Measurements from ENCODE around the gene PRDM16. TPM values are rescaled to one million over a fixed set of nuclear protein-coding genes. Genes with fewer than 3 reads are reported as not detected.

The PRDM16 gene
- polyA plus RNA-seq, 6 donors from 2014 or later = not detected

GRCh38 chr1:3106216-3106615 is 37.2 kb downstream of the PRDM16 start:
- H3K4me1 Mint-ChIP-seq = no peaks in the 10 kb centered on the region
- H3K27ac Mint-ChIP-seq = no peak overlapping the region
- H3K27me3 Mint-ChIP-seq = peaks cover 0 to 5% (median 0%) of the 10 kb centered on the region in 3 donors
- DNase-seq (no peak), ATAC-seq (ENCODE audit: low read depth in 2 of 2) (no peak)
- H3K9me3 Mint-ChIP-seq = peaks cover 0 to 10% (median 2%) of the 10 kb centered on the region in 7 donors
- H3K4me3 Mint-ChIP-seq = no peak overlapping the region
- no peaks in the 10 kb centered on the region for H3K36me3 Mint-ChIP-seq

DNA sequence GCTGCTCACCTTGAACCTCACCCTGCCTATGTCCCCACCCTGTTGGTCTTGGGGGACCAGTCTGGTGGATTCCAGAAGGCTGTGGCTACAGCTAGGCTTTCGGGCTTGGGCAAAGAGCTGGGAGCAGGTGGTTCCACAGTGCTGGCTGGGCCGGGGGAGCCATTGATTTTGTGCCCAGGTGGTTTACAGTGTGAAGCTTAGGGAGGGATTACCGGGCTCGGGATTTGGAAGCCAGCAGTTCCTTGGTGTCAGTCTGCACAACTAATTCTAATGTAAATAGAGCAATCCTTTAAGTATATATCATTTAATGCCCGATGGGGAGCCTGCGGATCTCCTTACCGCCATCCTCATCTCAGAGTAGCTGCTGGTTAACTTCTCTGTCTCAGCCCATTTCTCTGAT is 38.2 kb downstream of the PRDM16 start:
- H3K4me3 Mint-ChIP-seq = no peak overlapping the region
- DNase-seq = no peak
- ATAC-seq (ENCODE audit: low read depth in 2 of 2) = no peak
- H3K36me3 Mint-ChIP-seq = no peaks in the 10 kb centered on the region
- H3K4me1 Mint-ChIP-seq = no peaks in the 10 kb centered on the region
- H3K27ac Mint-ChIP-seq = no peak overlapping the region
- peaks cover 0 to 5% (median 0%) of the 10 kb centered on the region in 3 donors for H3K27me3 Mint-ChIP-seq
- H3K9me3 Mint-ChIP-seq = peaks cover 0 to 10% (median 2%) of the 10 kb centered on the region in 7 donors

DNA sequence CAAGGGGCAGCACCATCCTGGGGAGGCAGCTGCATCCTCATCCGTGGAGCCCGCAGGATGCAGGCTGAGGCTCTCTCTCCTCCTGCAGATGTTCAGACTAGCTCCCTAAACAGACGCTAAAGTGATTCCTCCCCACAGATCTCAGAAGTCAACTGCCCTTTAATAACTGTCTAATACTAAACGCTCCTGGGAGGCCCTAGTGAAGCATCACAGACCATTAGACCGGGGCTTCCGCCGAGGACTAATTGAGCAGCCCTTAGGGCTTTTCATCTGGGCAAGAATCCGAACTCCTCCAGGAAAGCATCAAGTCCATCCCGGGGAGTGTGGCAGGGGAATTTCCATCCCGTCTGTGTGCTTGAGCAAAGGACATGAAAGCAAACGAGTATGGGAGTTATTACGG is 40.4 kb downstream of the PRDM16 start:
- no peaks in the 10 kb centered on the region for H3K36me3 Mint-ChIP-seq
- no peak overlapping the region for H3K27ac Mint-ChIP-seq
- no peak overlapping the region for H3K4me3 Mint-ChIP-seq
- H3K9me3 Mint-ChIP-seq = peaks cover 0 to 10% (median 2%) of the 10 kb centered on the region in 7 donors
- DNase-seq (no peak), ATAC-seq (ENCODE audit: low read depth in 2 of 2) (no peak)
- H3K27me3 Mint-ChIP-seq = peaks cover 0 to 5% (median 0%) of the 10 kb centered on the region in 3 donors
- H3K4me1 Mint-ChIP-seq = no peaks in the 10 kb centered on the region

- Mint-ChIP-seq H3K9me3 (peaks cover 0 to 10% (median 2%) of the 10 kb centered on the region in 7 donors), H3K27me3 (peaks cover 0 to 5% (median 0%) of the 10 kb centered on the region in 3 donors), H3K4me3 (no peak overlapping the region), H3K27ac (no peak overlapping the region), H3K36me3 (no peaks in the 10 kb centered on the region), H3K4me1 (no peaks in the 10 kb centered on the region)
- DNase-seq (no peak), ATAC-seq (ENCODE audit: low read depth in 2 of 2) (no peak)
These were observed 42.5 kb downstream of the PRDM16 start for GRCh38 chr1:3111348-3112021.

DNA sequence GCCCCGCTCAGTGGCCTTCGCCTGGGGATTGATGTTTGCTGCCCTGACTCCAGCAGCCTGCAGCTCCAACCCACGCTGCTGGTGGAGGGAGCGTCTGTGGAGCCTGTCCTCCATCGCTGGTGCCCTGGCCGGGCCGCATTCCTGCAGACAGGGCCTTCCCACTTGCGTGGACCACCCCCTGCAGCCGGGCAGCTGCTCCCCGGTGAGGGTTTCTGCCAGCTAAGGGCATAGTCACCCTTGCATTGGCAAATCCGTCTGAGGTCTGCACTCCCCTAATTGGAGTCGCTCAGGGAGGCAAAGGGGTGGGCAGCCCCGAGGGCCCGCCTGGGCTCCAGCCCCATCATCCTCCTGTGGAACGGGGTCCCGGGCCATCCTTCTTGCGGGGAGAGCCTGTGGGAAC is 43.5 kb downstream of the PRDM16 start:
- H3K27ac Mint-ChIP-seq = no peak overlapping the region
- peaks cover 0 to 10% (median 2%) of the 10 kb centered on the region in 7 donors for H3K9me3 Mint-ChIP-seq
- no peak for DNase-seq
- H3K4me1 Mint-ChIP-seq = no peaks in the 10 kb centered on the region
- ATAC-seq (ENCODE audit: low read depth in 2 of 2) = no peak
- H3K4me3 Mint-ChIP-seq = no peak overlapping the region
- peaks cover 0 to 5% (median 0%) of the 10 kb centered on the region in 3 donors for H3K27me3 Mint-ChIP-seq
- no peaks in the 10 kb centered on the region for H3K36me3 Mint-ChIP-seq

DNA sequence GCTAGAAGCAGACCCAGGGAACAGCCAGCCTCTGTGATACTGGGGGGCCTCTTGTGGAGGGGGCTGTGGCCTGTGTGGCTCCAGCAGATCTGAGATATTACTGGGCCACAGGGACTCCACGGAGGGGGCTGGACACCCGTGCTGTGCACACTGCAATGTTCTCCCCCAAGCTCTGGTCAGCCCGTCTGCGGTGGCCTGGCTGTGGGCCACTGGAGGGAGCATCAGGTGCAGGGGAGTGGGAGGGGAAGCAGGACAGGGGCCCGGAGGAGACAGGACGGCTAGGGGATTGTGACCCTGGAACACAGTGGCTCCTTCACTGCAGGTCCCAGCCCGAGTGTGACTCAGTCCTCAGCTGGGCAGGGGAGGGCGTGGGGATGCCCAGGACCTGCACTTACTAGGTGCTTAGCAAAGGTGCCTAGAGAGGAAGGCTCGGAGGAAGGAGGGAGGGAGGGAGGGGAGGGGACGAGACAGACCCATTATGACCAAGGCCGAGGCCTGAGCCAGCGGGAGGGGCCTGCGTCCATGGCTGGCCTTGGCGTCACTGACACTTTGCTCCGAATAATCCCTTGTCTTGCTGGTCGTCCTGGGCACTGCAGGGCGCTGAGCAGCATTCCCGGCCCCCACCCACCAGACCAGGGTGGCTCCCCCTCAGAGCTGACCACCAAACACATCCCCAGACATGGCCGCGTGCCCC is 44.2 kb downstream of the PRDM16 start:
- peaks cover 0 to 4% (median 0%) of the 10 kb centered on the region in 7 donors for H3K9me3 Mint-ChIP-seq
- no peaks in the 10 kb centered on the region for H3K36me3 Mint-ChIP-seq
- H3K27ac Mint-ChIP-seq = peak overlapping the region in 1 of 6 donors; percentile 65
- H3K4me1 Mint-ChIP-seq = no peaks in the 10 kb centered on the region
- DNase-seq (no peak), ATAC-seq (ENCODE audit: low read depth in 2 of 2) (no peak)
- peaks cover 0 to 2% (median 0%) of the 10 kb centered on the region in 3 donors for H3K27me3 Mint-ChIP-seq
- H3K4me3 Mint-ChIP-seq = no peak overlapping the region

GRCh38 chr1:3113741-3114056 is 44.7 kb downstream of the PRDM16 start:
- Mint-ChIP-seq H3K4me1 (no peaks in the 10 kb centered on the region), H3K36me3 (no peaks in the 10 kb centered on the region), H3K27ac (no peak overlapping the region), H3K27me3 (no peaks in the 10 kb centered on the region), H3K9me3 (no peaks in the 10 kb centered on the region), H3K4me3 (no peak overlapping the region)
- ATAC-seq (ENCODE audit: low read depth in 2 of 2) (no peak), DNase-seq (no peak)

DNA sequence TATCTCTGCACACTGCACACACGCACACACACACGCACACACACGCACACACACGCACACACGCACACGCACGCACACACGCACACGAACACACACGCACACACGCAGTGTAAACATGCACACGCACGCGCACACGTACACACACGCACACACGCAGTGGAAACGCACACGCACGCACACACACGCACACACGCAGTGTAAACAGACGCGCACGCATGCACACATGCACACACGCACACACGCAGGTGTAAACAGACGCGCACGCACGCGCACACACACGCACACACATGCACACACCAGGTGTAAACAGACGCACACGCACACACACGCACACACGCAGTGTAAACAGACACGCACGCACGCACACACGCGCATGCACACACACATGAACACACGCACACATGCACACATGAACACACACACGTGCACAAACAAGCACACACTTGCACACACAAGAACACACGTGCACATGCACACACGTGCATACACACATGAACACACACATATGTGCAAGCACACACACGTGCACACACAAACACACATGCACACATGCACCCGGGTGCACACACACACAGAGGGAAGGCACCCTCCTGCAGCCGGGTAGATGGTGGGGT is 45.2 kb downstream of the PRDM16 start:
- no peak overlapping the region for H3K4me3 Mint-ChIP-seq
- H3K4me1 Mint-ChIP-seq = no peaks in the 10 kb centered on the region
- H3K27ac Mint-ChIP-seq = no peak overlapping the region
- ATAC-seq (ENCODE audit: low read depth in 2 of 2) (no peak), DNase-seq (no peak)
- no peaks in the 10 kb centered on the region for H3K27me3 Mint-ChIP-seq
- no peaks in the 10 kb centered on the region for H3K9me3 Mint-ChIP-seq
- no peaks in the 10 kb centered on the region for H3K36me3 Mint-ChIP-seq

- no peak overlapping the region for H3K27ac Mint-ChIP-seq
- H3K27me3 Mint-ChIP-seq = no peaks in the 10 kb centered on the region
- no peaks in the 10 kb centered on the region for H3K9me3 Mint-ChIP-seq
- ATAC-seq (ENCODE audit: low read depth in 2 of 2) (no peak), DNase-seq (no peak)
- no peaks in the 10 kb centered on the region for H3K4me1 Mint-ChIP-seq
- H3K4me3 Mint-ChIP-seq = no peak overlapping the region
- H3K36me3 Mint-ChIP-seq = no peaks in the 10 kb centered on the region
These were observed 45.8 kb downstream of the PRDM16 start for GRCh38 chr1:3114846-3115245.

- ATAC-seq (ENCODE audit: low read depth in 2 of 2) = no peak
- Mint-ChIP-seq H3K36me3 (no peaks in the 10 kb centered on the region), H3K27me3 (no peaks in the 10 kb centered on the region), H3K4me3 (no peak overlapping the region), H3K27ac (peak overlapping the region in 1 of 6 donors; percentile 37), H3K9me3 (no peaks in the 10 kb centered on the region), H3K4me1 (no peaks in the 10 kb centered on the region)
- DNase-seq = no peak
These were observed 46.5 kb downstream of the PRDM16 start for GRCh38 chr1:3115275-3116149.

DNA sequence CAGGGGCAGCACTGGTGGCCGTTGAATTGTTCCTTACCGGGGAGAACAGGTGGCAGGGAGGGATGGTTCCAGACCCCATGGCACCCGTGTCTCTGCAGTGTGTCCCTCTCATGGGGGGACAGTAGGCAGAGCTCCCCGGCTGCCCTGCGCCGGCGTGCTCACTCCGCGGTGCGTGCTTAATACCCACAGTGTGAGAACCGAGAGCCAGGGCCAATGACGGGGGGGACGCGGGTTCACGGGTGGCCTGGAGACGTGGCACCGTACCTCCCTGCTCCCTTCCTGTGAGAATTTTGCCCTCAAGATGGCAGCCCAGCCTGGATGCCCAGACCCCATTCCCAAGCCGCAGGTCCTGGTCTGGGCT is 47.1 kb downstream of the PRDM16 start:
- no peaks in the 10 kb centered on the region for H3K9me3 Mint-ChIP-seq
- H3K4me1 Mint-ChIP-seq = no peaks in the 10 kb centered on the region
- ATAC-seq (ENCODE audit: low read depth in 2 of 2) = no peak
- no peaks in the 10 kb centered on the region for H3K36me3 Mint-ChIP-seq
- H3K27me3 Mint-ChIP-seq = no peaks in the 10 kb centered on the region
- DNase-seq = no peak
- no peak overlapping the region for H3K4me3 Mint-ChIP-seq
- no peak overlapping the region for H3K27ac Mint-ChIP-seq

DNA sequence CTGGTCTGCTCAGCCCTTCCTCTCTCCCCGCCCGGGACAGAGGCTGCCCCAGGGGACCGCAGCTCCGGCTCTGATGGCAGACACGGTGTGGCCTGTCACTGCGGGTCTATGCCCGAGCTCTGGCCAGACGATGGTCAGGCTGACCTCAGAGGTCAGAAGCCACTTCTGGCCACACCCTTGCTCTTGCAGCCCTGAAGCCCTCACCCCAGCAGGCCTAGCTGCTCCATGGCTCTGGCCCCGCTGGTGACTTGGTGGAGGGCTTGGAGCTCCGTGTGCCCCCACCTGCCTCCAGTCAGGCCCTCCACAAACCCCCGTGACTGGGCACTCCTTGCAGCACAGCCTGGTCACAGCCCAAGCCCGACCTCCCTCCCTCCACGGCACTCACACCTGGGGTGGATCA is 47.6 kb downstream of the PRDM16 start:
- H3K36me3 Mint-ChIP-seq = no peaks in the 10 kb centered on the region
- H3K27me3 Mint-ChIP-seq = no peaks in the 10 kb centered on the region
- H3K4me1 Mint-ChIP-seq = no peaks in the 10 kb centered on the region
- ATAC-seq (ENCODE audit: low read depth in 2 of 2) = no peak
- DNase-seq = no peak
- H3K9me3 Mint-ChIP-seq = no peaks in the 10 kb centered on the region
- no peak overlapping the region for H3K4me3 Mint-ChIP-seq
- H3K27ac Mint-ChIP-seq = peak overlapping the region in 1 of 6 donors; percentile 24

DNA sequence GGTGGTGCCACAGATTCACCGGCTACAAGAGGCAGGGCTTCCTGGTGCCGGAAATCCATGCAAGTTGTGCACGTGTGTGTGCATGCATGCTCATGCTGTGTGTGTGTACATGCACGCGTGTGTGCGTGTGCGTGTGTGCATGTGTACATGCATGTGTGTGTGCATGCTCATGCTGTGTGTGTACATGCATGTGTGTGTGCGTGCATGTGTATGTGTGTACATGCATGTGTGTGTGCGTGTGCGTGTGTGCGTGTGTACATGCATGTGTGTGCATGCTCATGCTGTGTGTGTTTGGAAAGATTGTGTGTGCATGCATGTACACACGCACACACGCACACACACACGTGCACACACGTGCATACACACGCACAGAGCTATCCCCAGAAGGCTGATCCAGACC is 48.9 kb downstream of the PRDM16 start:
- Mint-ChIP-seq H3K4me1 (no peaks in the 10 kb centered on the region), H3K4me3 (no peak overlapping the region), H3K27me3 (no peaks in the 10 kb centered on the region), H3K27ac (no peak overlapping the region), H3K36me3 (no peaks in the 10 kb centered on the region), H3K9me3 (no peaks in the 10 kb centered on the region)
- no peak for DNase-seq
- ATAC-seq (ENCODE audit: low read depth in 2 of 2) = no peak

Measured in naive B cell (primary cell).